ENCODE results near the gene RNF114. TPM values are rescaled to one million over a fixed set of nuclear protein-coding genes. Genes with fewer than 3 reads are reported as not detected.

RNF114 gene
- total RNA-seq, 2 experiments from 2014 or later = 47.5 to 66.6 TPM

GRCh38 chr20:49914310-49915117 lies 21.7 kb upstream of the RNF114 start:
- CTCF ChIA-PET = interaction anchor here (0.7 to 2.7 kb wide), 7 partner anchors 10 to 373 kb away, joined by 3 to 11 read pairs (median 3); no protein-coding TSS in a partner anchor
- POLR2A ChIA-PET = interaction anchor here (0.6 kb wide), 2 partner anchors 200 to 697 kb away, joined by 4 to 6 read pairs; no protein-coding TSS in a partner anchor

GRCh38 chr20:49915118-49915379 lies 21.1 kb upstream of the RNF114 start:
- DNase-seq = no peak
- Mint-ChIP-seq H3K27ac (peak overlapping the region; percentile 20), H3K9me3 (ENCODE audit: low read depth) (no peaks in the 10 kb centered on the region), H3K27me3 (no peaks in the 10 kb centered on the region), H3K4me1 (peaks cover 27% of the 10 kb centered on the region), H3K36me3 (ENCODE audit: low read depth) (no peaks in the 10 kb centered on the region), H3K4me3 (peak overlapping the region; percentile 99)
- peak; percentile 35 for ATAC-seq
- ChIA-PET CTCF (interaction anchor here (1.2 to 1.7 kb wide), 2 partner anchors 10 to 26 kb away, joined by 3 to 7 read pairs; no protein-coding TSS in a partner anchor), POLR2A (interaction anchor here (1.5 kb wide), 1 partner anchor 21 kb away, joined by 5 read pairs; the partner anchor contains the start of gene RNF114)
- intact Hi-C loops (cut with DNase I, micrococcal nuclease) = loop anchor here in 1 of 2 experiments (1.0 to 2.0 kb wide), 8 partner anchors 14 to 868 kb away; partner anchors contain the start of genes B4GALT5, CSE1L, PEDS1 and RNF114

More at GRCh38 chr20:49914310-49915117, 21.7 kb upstream of the RNF114 start:
- ATAC-seq (peak; percentile 4), DNase-seq (peak; percentile 33)
- Mint-ChIP-seq H3K4me3 (peak overlapping the region; percentile 99), H3K9me3 (ENCODE audit: low read depth) (no peaks in the 10 kb centered on the region), H3K27ac (peak overlapping the region; percentile 20), H3K27me3 (no peaks in the 10 kb centered on the region), H3K4me1 (peaks cover 27% of the 10 kb centered on the region), H3K36me3 (ENCODE audit: low read depth) (no peaks in the 10 kb centered on the region)
- intact Hi-C loops (cut with DNase I, micrococcal nuclease) = loop anchor here in 1 of 2 experiments (1.0 to 2.0 kb wide), 8 partner anchors 14 to 868 kb away; partner anchors contain the start of genes B4GALT5, CSE1L, PEDS1 and RNF114

GRCh38 chr20:49915380-49916145 lies 20.6 kb upstream of the RNF114 start, which contains the start of gene SPATA2:
Gene SPATA2, minus strand, starts transcription at chr20:49915529. Its CDS starts 7,039 bp downstream, at chr20:49908490.
- DNase-seq (peak; percentile 96), ATAC-seq (peak; percentile 83)
- H3K4me1 Mint-ChIP-seq = peaks cover 27% of the 10 kb centered on the region
- H3K27me3 Mint-ChIP-seq = no peaks in the 10 kb centered on the region
- ChIA-PET POLR2A (interaction anchor here (1.5 to 1.7 kb wide), 2 partner anchors 21 to 22 kb away, joined by 4 to 5 read pairs; partner anchors contain the start of gene RNF114), CTCF (interaction anchor here (0.6 to 1.7 kb wide), 14 partner anchors 11 to 432 kb away, joined by 3 to 7 read pairs (median 4); partner anchors contain the start of gene RNF114)
- H3K4me3 Mint-ChIP-seq = peak within 1 kb of the TSS; percentile 99
- intact Hi-C loops (cut with DNase I, micrococcal nuclease) = loop anchor here in 1 of 2 experiments (1.0 to 2.0 kb wide), 8 partner anchors 13 to 869 kb away; partner anchors contain the start of genes B4GALT5, CSE1L, PEDS1 and RNF114
- no peaks in the 10 kb centered on the region for H3K36me3 Mint-ChIP-seq (ENCODE audit: low read depth)
- H3K9me3 Mint-ChIP-seq (ENCODE audit: low read depth) = no peaks in the 10 kb centered on the region
- H3K27ac Mint-ChIP-seq = peak within 1 kb of the TSS; percentile 100

- CTCF ChIA-PET = interaction anchor here (0.6 to 1.7 kb wide), 15 partner anchors 10 to 433 kb away, joined by 3 to 7 read pairs (median 4); partner anchors contain the start of gene RNF114
- peak; percentile 18 for ATAC-seq
- POLR2A ChIA-PET = interaction anchor here (1.5 to 1.7 kb wide), 2 partner anchors 20 to 21 kb away, joined by 4 to 5 read pairs; partner anchors contain the start of gene RNF114
These were observed 19.8 kb upstream of the RNF114 start for GRCh38 chr20:49916146-49917002.

GRCh38 chr20:49918446-49918845 lies 17.8 kb upstream of the RNF114 start:
- DNase-seq = no peak
- no peak for ATAC-seq
- ChIA-PET POLR2A (interaction anchor here (0.7 kb wide), 1 partner anchor 246 kb away, joined by 3 read pairs; no protein-coding TSS in a partner anchor), CTCF (no interaction called here)
- no peaks in the 10 kb centered on the region for H3K27me3 Mint-ChIP-seq
- intact Hi-C loops (cut with DNase I, micrococcal nuclease) = no loop called here
- H3K27ac Mint-ChIP-seq = no peak overlapping the region
- H3K4me3 Mint-ChIP-seq = no peak overlapping the region
- no peaks in the 10 kb centered on the region for H3K36me3 Mint-ChIP-seq (ENCODE audit: low read depth)
- peaks cover 20% of the 10 kb centered on the region for H3K4me1 Mint-ChIP-seq
- no peaks in the 10 kb centered on the region for H3K9me3 Mint-ChIP-seq (ENCODE audit: low read depth)

More at GRCh38 chr20:49916146-49917002, 19.8 kb upstream of the RNF114 start:
- intact Hi-C loops (cut with DNase I, micrococcal nuclease) = no loop called here
- DNase-seq = peak; percentile 40
- no peaks in the 10 kb centered on the region for H3K27me3 Mint-ChIP-seq
- no peaks in the 10 kb centered on the region for H3K36me3 Mint-ChIP-seq (ENCODE audit: low read depth)
- H3K4me3 Mint-ChIP-seq = peak overlapping the region; percentile 99
- H3K4me1 Mint-ChIP-seq = peaks cover 27% of the 10 kb centered on the region
- H3K27ac Mint-ChIP-seq = peak overlapping the region; percentile 100
- H3K9me3 Mint-ChIP-seq (ENCODE audit: low read depth) = no peaks in the 10 kb centered on the region

GRCh38 chr20:49919009-49919408 lies 17.2 kb upstream of the RNF114 start:
- no peak overlapping the region for H3K27ac Mint-ChIP-seq

GRCh38 chr20:49919461-49919860 lies 16.7 kb upstream of the RNF114 start:
- Mint-ChIP-seq H3K9me3 (ENCODE audit: low read depth) (no peaks in the 10 kb centered on the region), H3K27me3 (no peaks in the 10 kb centered on the region), H3K4me1 (peaks cover 10% of the 10 kb centered on the region), H3K36me3 (ENCODE audit: low read depth) (no peaks in the 10 kb centered on the region), H3K27ac (no peak overlapping the region), H3K4me3 (no peak overlapping the region)
- ATAC-seq (no peak), DNase-seq (no peak)
- POLR2A ChIA-PET = no interaction called here
- intact Hi-C loops (cut with DNase I, micrococcal nuclease) = no loop called here
- CTCF ChIA-PET = no interaction called here

More at GRCh38 chr20:49919009-49919408, 17.2 kb upstream of the RNF114 start:
- intact Hi-C loops (cut with DNase I, micrococcal nuclease) = no loop called here
- Mint-ChIP-seq H3K27me3 (no peaks in the 10 kb centered on the region), H3K4me1 (peaks cover 15% of the 10 kb centered on the region), H3K36me3 (ENCODE audit: low read depth) (no peaks in the 10 kb centered on the region), H3K9me3 (ENCODE audit: low read depth) (no peaks in the 10 kb centered on the region), H3K4me3 (no peak overlapping the region)
- ATAC-seq (no peak), DNase-seq (no peak)
- POLR2A ChIA-PET = interaction anchor here (0.7 kb wide), 1 partner anchor 247 kb away, joined by 3 read pairs; no protein-coding TSS in a partner anchor
- CTCF ChIA-PET = no interaction called here

GRCh38 chr20:49924247-49924646 lies 11.9 kb upstream of the RNF114 start:
- ChIA-PET POLR2A (no interaction called here), CTCF (interaction anchor here (0.6 to 1.0 kb wide), 4 partner anchors 13 to 198 kb away, joined by 3 to 4 read pairs (median 3); no protein-coding TSS in a partner anchor)
- Mint-ChIP-seq H3K9me3 (ENCODE audit: low read depth) (no peaks in the 10 kb centered on the region), H3K4me1 (peaks cover 6% of the 10 kb centered on the region), H3K4me3 (no peak overlapping the region), H3K27me3 (no peaks in the 10 kb centered on the region), H3K36me3 (ENCODE audit: low read depth) (no peaks in the 10 kb centered on the region), H3K27ac (no peak overlapping the region)
- intact Hi-C loops (cut with DNase I, micrococcal nuclease) = loop anchor here in 1 of 2 experiments (10.0 kb wide), 1 partner anchor 589 kb away; no protein-coding TSS in a partner anchor
- ATAC-seq = no peak
- DNase-seq = no peak

GRCh38 chr20:49925901-49926454 lies 10.2 kb upstream of the RNF114 start:
- ChIA-PET CTCF (interaction anchor here (0.6 to 1.3 kb wide), 3 partner anchors 10 to 202 kb away, joined by 3 to 4 read pairs (median 3); partner anchors contain the start of gene RNF114), POLR2A (no interaction called here)
- DNase-seq (no peak), ATAC-seq (no peak)
- intact Hi-C loops (cut with DNase I, micrococcal nuclease) = loop anchor here (5.0 to 10.0 kb wide), 2 partner anchors 34 to 591 kb away; no protein-coding TSS in a partner anchor
- H3K4me1 Mint-ChIP-seq = peaks cover 6% of the 10 kb centered on the region
- H3K36me3 Mint-ChIP-seq (ENCODE audit: low read depth) = no peaks in the 10 kb centered on the region
- no peak overlapping the region for H3K27ac Mint-ChIP-seq
- no peak overlapping the region for H3K4me3 Mint-ChIP-seq
- peaks cover 2% of the 10 kb centered on the region for H3K27me3 Mint-ChIP-seq
- no peaks in the 10 kb centered on the region for H3K9me3 Mint-ChIP-seq (ENCODE audit: low read depth)

All from activated CD4-positive, alpha-beta T cell treated with anti-CD3 and anti-CD28 coated beads for 36 hours (primary cell).